Measurements from ENCODE around the gene RNF135. TPM values are rescaled to one million over a fixed set of nuclear protein-coding genes. Genes with fewer than 3 reads are reported as not detected.
"Not testable (repeated sequence)": the region's sequence is repeated elsewhere in the genome, so short reads cannot be mapped to it uniquely, and the experiment has no call there.

Gene RNF135
- total RNA-seq, 2 donors from 2014 or later = 32.1 to 39.3 TPM

DNA sequence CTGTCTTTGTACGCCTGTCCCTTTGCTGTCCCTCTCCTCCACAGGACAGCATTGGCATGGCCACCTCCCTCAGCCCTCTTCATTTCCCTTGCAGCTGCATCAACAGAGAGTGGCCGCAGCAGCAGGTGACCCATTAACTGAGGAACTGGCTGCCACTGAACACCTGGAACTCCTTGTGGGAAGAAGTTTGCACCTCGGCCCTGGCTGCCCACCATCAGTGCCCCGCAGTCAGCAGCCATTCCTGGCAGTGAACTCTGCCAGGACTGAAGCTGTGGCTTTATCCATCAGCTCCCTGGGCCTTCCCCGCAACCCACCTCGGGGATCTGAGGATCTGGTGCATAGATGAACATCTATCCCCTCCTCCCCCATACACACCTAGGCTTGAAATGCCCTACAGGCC lies 13.1 kb upstream of the RNF135 start:
- Histone ChIP-seq H3K4me1 (replicated peaks) (no peaks in the 10 kb centered on the region), H3K27me3 (replicated peaks; ENCODE audit: insufficient read depth) (no peaks in the 10 kb centered on the region), H3K27ac (no peak overlapping the region)

GRCh38 chr17:30958187-30958586 lies 12.7 kb upstream of the RNF135 start:
- H3K9me3 ChIP-seq = no peaks in the 10 kb centered on the region
- no peaks in the 10 kb centered on the region for H3K4me1 ChIP-seq (replicated peaks)
- H3K27me3 ChIP-seq (replicated peaks; ENCODE audit: insufficient read depth) = no peaks in the 10 kb centered on the region
- H3K4me3 ChIP-seq = no peak overlapping the region
- no peak for DNase-seq (ENCODE audit: low spot score)
- intact Hi-C loops (cut with DNase I) = no loop called here
- TF ChIP-seq POLR2AphosphoS5 (IDR thresholded peaks at IDR 0.05) (no peak), POLR2A (IDR thresholded peaks at IDR 0.05) (no peak)
- TF ChIP-seq, protein P1, sequence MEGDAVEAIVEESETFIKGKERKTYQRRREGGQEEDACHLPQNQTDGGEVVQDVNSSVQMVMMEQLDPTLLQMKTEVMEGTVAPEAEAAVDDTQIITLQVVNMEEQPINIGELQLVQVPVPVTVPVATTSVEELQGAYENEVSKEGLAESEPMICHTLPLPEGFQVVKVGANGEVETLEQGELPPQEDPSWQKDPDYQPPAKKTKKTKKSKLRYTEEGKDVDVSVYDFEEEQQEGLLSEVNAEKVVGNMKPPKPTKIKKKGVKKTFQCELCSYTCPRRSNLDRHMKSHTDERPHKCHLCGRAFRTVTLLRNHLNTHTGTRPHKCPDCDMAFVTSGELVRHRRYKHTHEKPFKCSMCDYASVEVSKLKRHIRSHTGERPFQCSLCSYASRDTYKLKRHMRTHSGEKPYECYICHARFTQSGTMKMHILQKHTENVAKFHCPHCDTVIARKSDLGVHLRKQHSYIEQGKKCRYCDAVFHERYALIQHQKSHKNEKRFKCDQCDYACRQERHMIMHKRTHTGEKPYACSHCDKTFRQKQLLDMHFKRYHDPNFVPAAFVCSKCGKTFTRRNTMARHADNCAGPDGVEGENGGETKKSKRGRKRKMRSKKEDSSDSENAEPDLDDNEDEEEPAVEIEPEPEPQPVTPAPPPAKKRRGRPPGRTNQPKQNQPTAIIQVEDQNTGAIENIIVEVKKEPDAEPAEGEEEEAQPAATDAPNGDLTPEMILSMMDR (IDR thresholded peaks at IDR 0.05) = no peak
- WGBS = 88% methylated on average over 7 of the region's 7 CpGs
- H3K27ac ChIP-seq = no peak overlapping the region
- no peaks in the 10 kb centered on the region for H3K36me3 ChIP-seq

More for the DNA sequence above, 13.1 kb upstream of the RNF135 start:
- intact Hi-C loops (cut with DNase I) = no loop called here
- Histone ChIP-seq H3K4me3 (no peak overlapping the region), H3K9me3 (no peaks in the 10 kb centered on the region), H3K36me3 (no peaks in the 10 kb centered on the region)
- WGBS = 93% methylated on average over 6 of the region's 6 CpGs
- DNase-seq (ENCODE audit: low spot score) = no peak
- no peak for TF ChIP-seq POLR2AphosphoS5 (IDR thresholded peaks at IDR 0.05)
- TF ChIP-seq POLR2A (IDR thresholded peaks at IDR 0.05) = no peak
- TF ChIP-seq, protein P1 (IDR thresholded peaks at IDR 0.05) = no peak

GRCh38 chr17:30961209-30962188 lies 9.3 kb upstream of the RNF135 start:
- Histone ChIP-seq H3K9me3 (no peaks in the 10 kb centered on the region), H3K4me3 (no peak overlapping the region), H3K27me3 (replicated peaks; ENCODE audit: insufficient read depth) (no peaks in the 10 kb centered on the region), H3K4me1 (replicated peaks) (no peaks in the 10 kb centered on the region), H3K27ac (no peak overlapping the region), H3K36me3 (no peaks in the 10 kb centered on the region)
- TF ChIP-seq POLR2A (IDR thresholded peaks at IDR 0.05) = no peak
- TF ChIP-seq, protein P1 (IDR thresholded peaks at IDR 0.05) = no peak
- no peak for TF ChIP-seq POLR2AphosphoS5 (IDR thresholded peaks at IDR 0.05)
- intact Hi-C loops (cut with DNase I) = no loop called here
- 85% methylated on average over 9 of the region's 9 CpGs for WGBS
- DNase-seq (ENCODE audit: low spot score) = no peak

DNA sequence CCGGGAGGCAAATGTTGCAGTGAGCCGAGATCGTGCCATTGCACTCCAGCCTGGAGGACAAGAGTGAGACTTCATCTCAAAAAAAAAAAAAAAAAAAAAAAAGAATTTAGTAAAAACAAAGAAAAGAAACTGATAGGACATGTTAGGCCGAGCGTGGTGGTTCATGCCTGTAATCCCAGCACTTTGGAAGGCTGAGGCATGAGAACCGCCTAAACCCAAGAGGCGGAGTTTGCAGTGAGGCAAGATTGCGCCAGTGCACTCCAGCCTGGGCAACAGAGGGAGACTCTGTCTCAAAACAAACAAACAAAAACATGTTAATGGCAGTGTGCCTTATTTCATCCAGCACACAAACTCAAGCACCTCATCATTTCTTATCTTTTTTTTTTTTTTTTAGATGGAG lies 6.5 kb upstream of the RNF135 start:
- H3K4me3 ChIP-seq; H3K27me3 ChIP-seq (replicated peaks; ENCODE audit: insufficient read depth); H3K9me3 ChIP-seq; H3K4me1 ChIP-seq (replicated peaks); intact Hi-C loops (cut with DNase I); H3K36me3 ChIP-seq; H3K27ac ChIP-seq; DNase-seq (ENCODE audit: low spot score): not testable (repeated sequence)
- WGBS = 94% methylated on average over 8 of the region's 8 CpGs

DNA sequence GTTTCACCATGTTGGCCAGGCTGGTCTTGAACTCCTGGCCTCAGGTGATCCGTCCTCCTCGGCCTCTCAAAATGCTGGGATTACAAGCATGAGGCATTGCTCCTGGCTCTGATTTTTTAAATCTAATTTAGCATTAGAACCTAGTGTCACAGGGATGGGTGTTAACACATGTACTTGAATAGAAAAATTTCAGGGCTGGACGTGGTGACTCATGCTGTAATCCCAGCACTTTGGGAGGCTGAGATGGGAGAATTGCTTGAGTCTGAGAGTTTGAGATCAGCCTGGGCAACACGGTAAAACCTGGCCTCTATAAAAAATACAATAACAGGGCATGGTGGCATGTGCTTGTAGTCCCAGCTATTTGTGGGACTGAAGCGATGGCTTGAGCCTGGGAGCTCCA lies 6.0 kb upstream of the RNF135 start:
- H3K4me1 ChIP-seq (replicated peaks) = no peaks in the 10 kb centered on the region
- no peak overlapping the region for H3K27ac ChIP-seq
- no peaks in the 10 kb centered on the region for H3K36me3 ChIP-seq
- H3K9me3 ChIP-seq = no peaks in the 10 kb centered on the region
- intact Hi-C loops (cut with DNase I) = no loop called here
- no peak overlapping the region for H3K4me3 ChIP-seq
- 83% methylated on average over 5 of the region's 5 CpGs for WGBS
- TF ChIP-seq POLR2A (IDR thresholded peaks at IDR 0.05) = no peak
- TF ChIP-seq, protein P1 (IDR thresholded peaks at IDR 0.05) = no peak
- H3K27me3 ChIP-seq (replicated peaks; ENCODE audit: insufficient read depth) = no peaks in the 10 kb centered on the region
- no peak for DNase-seq (ENCODE audit: low spot score)
